GM18861 (cell line): ENCODE results near the gene AP1G2.
"Not testable (repeated sequence)": the region's sequence is repeated elsewhere in the genome, so short reads cannot be mapped to it uniquely, and the experiment has no call there.

Source experiments
- ATAC-seq: cut with Tn5 transposase; IDR thresholded peaks from one replicate; pipeline ENCODE4 v1.9.1; 2021; ENCODE audit not compliant: unreplicated experiment

AP1G2 gene

GRCh38 chr14:23600806-23601205, 33.2 kb upstream of the AP1G2 start:
- ATAC-seq: no peak

GRCh38 chr14:23600322-23600707, 32.7 kb upstream of the AP1G2 start:
- no peak for ATAC-seq

- not testable (repeated sequence) for ATAC-seq
Observed at GRCh38 chr14:23594191-23594590, 26.6 kb upstream of the AP1G2 start.

GRCh38 chr14:23590198-23590597, 22.6 kb upstream of the AP1G2 start:
- no peak for ATAC-seq

GRCh38 chr14:23589606-23590005, 22.0 kb upstream of the AP1G2 start:
- no peak for ATAC-seq

- peak; percentile 97 for ATAC-seq
Observed at GRCh38 chr14:23588884-23589598, 21.4 kb upstream of the AP1G2 start.

- ATAC-seq: not testable (repeated sequence)
Observed at GRCh38 chr14:23584527-23585203, 17.1 kb upstream of the AP1G2 start.

- ATAC-seq: not testable (repeated sequence)
Observed at GRCh38 chr14:23583761-23584526, 16.4 kb upstream of the AP1G2 start.

GRCh38 chr14:23582906-23583760, 15.5 kb upstream of the AP1G2 start:
- no peak for ATAC-seq

GRCh38 chr14:23580948-23581281, 13.3 kb upstream of the AP1G2 start:
- no peak for ATAC-seq

GRCh38 chr14:23580152-23580926, 12.7 kb upstream of the AP1G2 start:
- no peak for ATAC-seq

GRCh38 chr14:23579739-23580138, 12.1 kb upstream of the AP1G2 start:
- no peak for ATAC-seq

- no peak for ATAC-seq
Observed at GRCh38 chr14:23579311-23579630, 11.7 kb upstream of the AP1G2 start.

- no peak for ATAC-seq
Observed at GRCh38 chr14:23578560-23579310, 11.1 kb upstream of the AP1G2 start, which contains the start of gene JPH4. Gene JPH4 (minus strand): TSS chr14:23578790. CDS start chr14:23577453, 1,337 bp downstream.

- ATAC-seq: no peak
Observed at GRCh38 chr14:23577710-23578392, 10.3 kb upstream of the AP1G2 start.

GRCh38 chr14:23577004-23577681, 9.6 kb upstream of the AP1G2 start:
- ATAC-seq: no peak

GRCh38 chr14:23573384-23574015, 5.9 kb upstream of the AP1G2 start:
- ATAC-seq: no peak

GRCh38 chr14:23572836-23573235, 5.2 kb upstream of the AP1G2 start:
- no peak for ATAC-seq
